ENCODE measurements around the gene PVALB.

PVALB gene

DNA sequence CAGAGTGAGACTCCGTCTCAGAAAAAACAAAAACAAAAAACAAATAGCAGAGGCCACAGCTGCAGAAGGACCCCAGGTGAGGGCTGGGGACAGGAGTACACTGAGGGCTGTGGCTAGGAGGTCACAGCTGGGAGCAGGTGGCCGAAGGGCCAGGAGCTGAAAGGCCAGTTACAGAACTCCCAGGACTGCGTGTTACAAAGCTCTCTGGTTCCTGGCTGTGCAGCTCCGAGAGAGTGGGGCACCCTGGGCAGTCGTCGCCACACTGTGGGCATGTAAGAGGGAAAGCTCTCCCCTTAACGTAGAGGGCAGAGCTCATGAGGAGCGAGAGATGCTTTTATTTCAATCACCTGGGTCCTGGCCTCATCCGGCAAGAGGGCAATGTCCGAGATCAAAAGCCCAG, 33.8 kb upstream of the PVALB start:
- Histone ChIP-seq H2AK5ac (ENCODE audit: low read length) (no peak overlapping the region), H4K8ac (ENCODE audit: low read depth, low read length) (no peak overlapping the region), H3K18ac (ENCODE audit: low read length) (no peak overlapping the region), H3K4me1 (ENCODE audit: control insufficient read depth in 1 of 2, insufficient read depth in 2 of 2, low read length in 2 of 2) (no peaks in the 10 kb centered on the region), H2BK120ac (ENCODE audit: insufficient read depth, low read length, poor library complexity) (no peak overlapping the region), H3K9ac (ENCODE audit: low read length) (no peak overlapping the region), H3K27me3 (ENCODE audit: insufficient read depth, low read length) (no peaks in the 10 kb centered on the region), H3K4ac (ENCODE audit: low read depth, low read length) (no peak overlapping the region), H2BK5ac (ENCODE audit: low read depth, low read length, poor library complexity) (no peak overlapping the region), H3K9me3 (ENCODE audit: insufficient read depth, low read depth, low read length) (peaks cover 2% of the 10 kb centered on the region), H3K79me2 (ENCODE audit: control insufficient read depth, insufficient read depth, low read length, poor library complexity) (no peaks in the 10 kb centered on the region), H3K36me3 (ENCODE audit: control insufficient read depth in 1 of 2, insufficient read depth in 2 of 2, low read length in 2 of 2) (no peaks in the 10 kb centered on the region), H2AFZ (ENCODE audit: insufficient read depth, low read length, poor library complexity) (no peak overlapping the region), H3K4me2 (ENCODE audit: low read length) (no peak overlapping the region), H3K27ac (ENCODE audit: low read depth, low read length) (no peak overlapping the region), H3K23ac (ENCODE audit: low read length) (no peak overlapping the region), H2BK12ac (ENCODE audit: low read length) (no peak overlapping the region), H3K14ac (ENCODE audit: low read length) (no peak overlapping the region), H4K12ac (ENCODE audit: low read depth, low read length) (no peak overlapping the region), H3K79me1 (ENCODE audit: low read length) (no peaks in the 10 kb centered on the region), H4K91ac (ENCODE audit: low read depth, low read length) (no peak overlapping the region), H3K4me3 (ENCODE audit: low read depth, low read length) (no peak overlapping the region)
- no CpG with 5 or more reads among the region's 10 CpGs for WGBS (ENCODE audit: extremely low coverage, insufficient coverage, insufficient read length)
- no peak for DNase-seq

DNA sequence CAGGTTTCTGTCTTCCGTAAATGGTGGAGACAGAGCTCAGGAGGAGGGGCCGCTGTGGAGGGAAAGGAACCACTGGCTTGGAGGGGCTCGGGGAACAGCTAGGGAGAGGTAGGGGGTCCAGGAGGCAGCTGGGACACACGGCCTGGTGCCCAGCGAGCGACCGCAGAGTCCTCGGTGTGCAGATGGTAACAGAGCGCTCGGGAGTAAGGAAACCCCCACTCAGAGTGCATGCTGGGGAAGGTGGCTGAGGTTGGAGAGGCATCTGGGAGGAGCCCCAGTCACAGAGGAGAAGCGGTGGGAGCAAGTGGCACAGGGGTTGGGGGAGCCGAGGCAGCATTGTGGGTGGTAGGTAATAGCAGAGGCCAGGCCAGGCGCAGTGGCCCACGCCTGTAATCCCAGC, 33.2 kb upstream of the PVALB start:
- Histone ChIP-seq H3K79me1 (ENCODE audit: low read length) (no peaks in the 10 kb centered on the region), H4K8ac (ENCODE audit: low read depth, low read length) (no peak overlapping the region), H3K9ac (ENCODE audit: low read length) (no peak overlapping the region), H3K14ac (ENCODE audit: low read length) (no peak overlapping the region), H3K27me3 (ENCODE audit: insufficient read depth, low read length) (no peaks in the 10 kb centered on the region), H2AFZ (ENCODE audit: insufficient read depth, low read length, poor library complexity) (no peak overlapping the region), H3K9me3 (ENCODE audit: insufficient read depth, low read depth, low read length) (peaks cover 2% of the 10 kb centered on the region), H4K91ac (ENCODE audit: low read depth, low read length) (no peak overlapping the region), H2BK12ac (ENCODE audit: low read length) (no peak overlapping the region), H3K4me2 (ENCODE audit: low read length) (no peak overlapping the region), H3K79me2 (ENCODE audit: control insufficient read depth, insufficient read depth, low read length, poor library complexity) (no peaks in the 10 kb centered on the region), H3K27ac (ENCODE audit: low read depth, low read length) (no peak overlapping the region), H3K36me3 (ENCODE audit: control insufficient read depth in 1 of 2, insufficient read depth in 2 of 2, low read length in 2 of 2) (no peaks in the 10 kb centered on the region), H3K4ac (ENCODE audit: low read depth, low read length) (no peak overlapping the region), H2BK5ac (ENCODE audit: low read depth, low read length, poor library complexity) (no peak overlapping the region), H3K4me1 (ENCODE audit: control insufficient read depth in 1 of 2, insufficient read depth in 2 of 2, low read length in 2 of 2) (no peaks in the 10 kb centered on the region), H3K18ac (ENCODE audit: low read length) (no peak overlapping the region), H2BK120ac (ENCODE audit: insufficient read depth, low read length, poor library complexity) (no peak overlapping the region), H2AK5ac (ENCODE audit: low read length) (no peak overlapping the region), H3K23ac (ENCODE audit: low read length) (no peak overlapping the region), H4K12ac (ENCODE audit: low read depth, low read length) (no peak overlapping the region), H3K4me3 (ENCODE audit: low read depth, low read length) (no peak overlapping the region)
- no CpG with 5 or more reads among the region's 14 CpGs for WGBS (ENCODE audit: extremely low coverage, insufficient coverage, insufficient read length)
- no peak for DNase-seq

DNA sequence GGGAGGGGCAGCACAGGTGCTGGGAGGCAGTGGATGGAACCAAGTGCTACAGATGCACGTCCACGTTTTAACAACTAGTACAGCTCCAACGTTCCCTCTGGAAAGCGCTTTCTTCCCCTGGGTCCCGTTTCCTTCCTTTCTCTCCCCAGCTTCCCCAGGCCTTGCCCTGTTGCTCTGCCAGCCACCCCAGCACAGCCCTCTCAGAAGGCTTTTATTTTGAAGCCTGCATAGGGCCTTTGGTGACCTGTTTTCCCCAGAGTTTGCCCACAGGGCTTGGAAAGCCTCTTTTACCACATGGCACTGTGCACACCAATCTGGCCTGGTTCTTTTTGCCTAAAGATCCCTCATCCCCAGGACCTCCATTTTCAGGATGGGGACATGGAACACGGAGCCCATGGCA, 30.1 kb upstream of the PVALB start:
- Histone ChIP-seq H3K23ac (ENCODE audit: low read length) (no peak overlapping the region), H3K4me3 (ENCODE audit: low read depth, low read length) (no peak overlapping the region), H4K8ac (ENCODE audit: low read depth, low read length) (no peak overlapping the region), H3K4ac (ENCODE audit: low read depth, low read length) (no peak overlapping the region), H3K4me1 (ENCODE audit: control insufficient read depth in 1 of 2, insufficient read depth in 2 of 2, low read length in 2 of 2) (no peaks in the 10 kb centered on the region), H3K79me1 (ENCODE audit: low read length) (no peaks in the 10 kb centered on the region), H3K27me3 (ENCODE audit: insufficient read depth, low read length) (no peaks in the 10 kb centered on the region), H3K4me2 (ENCODE audit: low read length) (no peak overlapping the region), H2BK5ac (ENCODE audit: low read depth, low read length, poor library complexity) (no peak overlapping the region), H4K12ac (ENCODE audit: low read depth, low read length) (no peak overlapping the region), H3K27ac (ENCODE audit: low read depth, low read length) (no peak overlapping the region), H3K9ac (ENCODE audit: low read length) (no peak overlapping the region), H2AK5ac (ENCODE audit: low read length) (no peak overlapping the region), H3K9me3 (ENCODE audit: insufficient read depth, low read depth, low read length) (peaks cover 2% of the 10 kb centered on the region), H3K18ac (ENCODE audit: low read length) (no peak overlapping the region), H2BK12ac (ENCODE audit: low read length) (no peak overlapping the region), H3K79me2 (ENCODE audit: control insufficient read depth, insufficient read depth, low read length, poor library complexity) (no peaks in the 10 kb centered on the region), H2AFZ (ENCODE audit: insufficient read depth, low read length, poor library complexity) (no peak overlapping the region), H2BK120ac (ENCODE audit: insufficient read depth, low read length, poor library complexity) (no peak overlapping the region), H3K36me3 (ENCODE audit: control insufficient read depth in 1 of 2, insufficient read depth in 2 of 2, low read length in 2 of 2) (no peaks in the 10 kb centered on the region), H4K91ac (ENCODE audit: low read depth, low read length) (no peak overlapping the region), H3K14ac (ENCODE audit: low read length) (no peak overlapping the region)
- no peak for DNase-seq
- no CpG with 5 or more reads among the region's 6 CpGs for WGBS (ENCODE audit: extremely low coverage, insufficient coverage, insufficient read length)

DNA sequence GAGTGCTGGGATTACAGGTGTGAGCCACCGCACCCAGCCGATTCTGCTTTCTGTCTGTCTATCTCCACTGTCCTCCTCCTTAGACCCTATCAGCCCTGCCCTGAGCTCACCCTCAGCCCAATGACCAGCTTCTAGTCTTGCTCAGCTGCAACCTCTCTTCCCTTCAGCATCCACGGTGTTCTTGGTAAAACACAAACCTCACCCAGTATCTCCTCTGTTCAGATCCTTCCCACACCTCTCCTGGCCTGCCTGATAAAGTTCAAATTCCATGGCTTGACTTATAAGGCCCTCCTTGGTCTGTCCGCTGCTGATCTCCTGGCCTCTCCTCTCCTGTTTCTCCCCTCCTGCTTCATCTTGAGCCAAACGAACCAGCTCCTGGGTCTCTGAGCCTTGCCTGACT, 29.4 kb upstream of the PVALB start:
- H4K91ac ChIP-seq (ENCODE audit: low read depth, low read length): no peak overlapping the region
- no peak overlapping the region for H2AFZ ChIP-seq (ENCODE audit: insufficient read depth, low read length, poor library complexity)
- WGBS (ENCODE audit: extremely low coverage, insufficient coverage, insufficient read length): no CpG with 5 or more reads among the region's 5 CpGs
- H3K23ac ChIP-seq (ENCODE audit: low read length): no peak overlapping the region
- H3K18ac ChIP-seq (ENCODE audit: low read length): no peak overlapping the region
- no peaks in the 10 kb centered on the region for H3K27me3 ChIP-seq (ENCODE audit: insufficient read depth, low read length)
- H2BK120ac ChIP-seq (ENCODE audit: insufficient read depth, low read length, poor library complexity): no peak overlapping the region
- DNase-seq: no peak
- H2BK5ac ChIP-seq (ENCODE audit: low read depth, low read length, poor library complexity): no peak overlapping the region
- no peak overlapping the region for H2BK12ac ChIP-seq (ENCODE audit: low read length)
- no peak overlapping the region for H3K14ac ChIP-seq (ENCODE audit: low read length)
- H3K36me3 ChIP-seq (ENCODE audit: control insufficient read depth in 1 of 2, insufficient read depth in 2 of 2, low read length in 2 of 2): no peaks in the 10 kb centered on the region
- no peak overlapping the region for H3K9ac ChIP-seq (ENCODE audit: low read length)
- H4K12ac ChIP-seq (ENCODE audit: low read depth, low read length): no peak overlapping the region
- no peaks in the 10 kb centered on the region for H3K4me1 ChIP-seq (ENCODE audit: control insufficient read depth in 1 of 2, insufficient read depth in 2 of 2, low read length in 2 of 2)
- H3K79me2 ChIP-seq (ENCODE audit: control insufficient read depth, insufficient read depth, low read length, poor library complexity): no peaks in the 10 kb centered on the region
- peaks cover 2% of the 10 kb centered on the region for H3K9me3 ChIP-seq (ENCODE audit: insufficient read depth, low read depth, low read length)
- no peak overlapping the region for H3K27ac ChIP-seq (ENCODE audit: low read depth, low read length)
- H3K79me1 ChIP-seq (ENCODE audit: low read length): no peaks in the 10 kb centered on the region
- H3K4me2 ChIP-seq (ENCODE audit: low read length): no peak overlapping the region
- no peak overlapping the region for H2AK5ac ChIP-seq (ENCODE audit: low read length)
- H3K4me3 ChIP-seq (ENCODE audit: low read depth, low read length): no peak overlapping the region
- H3K4ac ChIP-seq (ENCODE audit: low read depth, low read length): no peak overlapping the region
- H4K8ac ChIP-seq (ENCODE audit: low read depth, low read length): no peak overlapping the region

Data from trophoblast cell (in vitro differentiated cells and primary cell).